ENCODE results near the gene ARID5B. TPM values are rescaled to one million over a fixed set of nuclear protein-coding genes. Genes with fewer than 3 reads are reported as not detected.

Gene ARID5B
- polyA plus RNA-seq, 6 donors from 2014 or later: 68.6 to 165 (median 122) TPM

DNA sequence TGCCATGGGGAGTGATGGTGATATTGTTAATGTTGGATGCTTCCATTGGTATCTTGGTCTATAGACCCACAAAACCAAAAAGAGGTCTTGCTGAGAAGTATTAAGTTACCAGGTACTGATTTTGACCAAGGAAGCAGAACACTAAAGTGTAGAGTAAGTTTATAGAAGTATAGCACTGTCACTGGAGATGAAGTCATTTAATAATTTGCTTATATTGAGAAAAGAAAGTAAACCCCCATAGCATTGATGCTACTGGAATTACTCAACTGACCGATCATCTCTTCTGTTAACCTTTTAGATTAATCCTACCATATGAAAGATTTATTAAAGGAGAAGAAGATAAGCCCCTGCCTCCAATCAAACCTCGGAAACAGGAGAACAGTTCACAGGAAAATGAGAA, 183.9 kb downstream of the ARID5B start:
- H3K36me3 Mint-ChIP-seq: peaks cover 37 to 42% of the 10 kb centered on the region in 2 donors
- no peak overlapping the region for H3K4me3 Mint-ChIP-seq
- peak overlapping the region in 5 of 6 donors; percentile 2 to 97 (median 47) for H3K27ac Mint-ChIP-seq
- peaks cover 56 to 86% (median 73%) of the 10 kb centered on the region in 3 donors for H3K4me1 Mint-ChIP-seq
- no peaks in the 10 kb centered on the region for H3K9me3 Mint-ChIP-seq
- no peak for DNase-seq
- ATAC-seq (ENCODE audit: low read depth in 2 of 2): no peak
- no peaks in the 10 kb centered on the region for H3K27me3 Mint-ChIP-seq

GRCh38 chr10:62085821-62086220, 184.3 kb downstream of the ARID5B start:
- H3K27me3 Mint-ChIP-seq: no peaks in the 10 kb centered on the region
- peaks cover 40 to 47% of the 10 kb centered on the region in 2 donors for H3K36me3 Mint-ChIP-seq
- H3K9me3 Mint-ChIP-seq: no peaks in the 10 kb centered on the region
- ATAC-seq (ENCODE audit: low read depth in 2 of 2): no peak
- DNase-seq: no peak
- peak overlapping the region in 4 of 6 donors; percentile 44 to 97 (median 75) for H3K27ac Mint-ChIP-seq
- peaks cover 54 to 82% (median 69%) of the 10 kb centered on the region in 3 donors for H3K4me1 Mint-ChIP-seq
- H3K4me3 Mint-ChIP-seq: no peak overlapping the region

DNA sequence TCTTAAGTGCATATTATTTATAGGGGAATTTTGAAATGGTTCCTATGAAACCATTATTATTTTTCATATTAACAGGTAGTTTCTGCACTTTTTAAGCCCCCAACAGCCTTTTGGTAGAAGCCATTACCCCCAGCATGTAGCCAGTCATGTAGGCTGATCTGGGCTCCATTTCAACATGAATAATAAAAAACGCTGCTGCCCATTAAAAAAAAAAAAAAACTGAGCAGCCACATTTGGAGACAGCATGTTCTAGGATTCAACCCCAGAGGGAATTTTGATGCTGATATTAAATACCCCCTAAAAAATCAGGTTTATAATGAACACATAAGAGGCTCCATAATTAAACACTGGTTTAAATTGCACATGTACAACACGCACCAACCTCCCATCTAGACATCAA, 185.8 kb downstream of the ARID5B start:
- H3K4me1 Mint-ChIP-seq: peaks cover 42 to 67% (median 67%) of the 10 kb centered on the region in 3 donors
- H3K27me3 Mint-ChIP-seq: no peaks in the 10 kb centered on the region
- peak overlapping the region in 3 of 6 donors; percentile 41 to 72 (median 61) for H3K27ac Mint-ChIP-seq
- ATAC-seq (ENCODE audit: low read depth in 2 of 2) (no peak), DNase-seq (no peak)
- peak overlapping the region in 3 of 8 donors; percentile 9 to 42 (median 28) for H3K4me3 Mint-ChIP-seq
- no peaks in the 10 kb centered on the region for H3K9me3 Mint-ChIP-seq
- H3K36me3 Mint-ChIP-seq: peaks cover 55 to 60% of the 10 kb centered on the region in 2 donors

GRCh38 chr10:62088786-62089185, 187.3 kb downstream of the ARID5B start:
- Mint-ChIP-seq H3K36me3 (peaks cover 69 to 71% of the 10 kb centered on the region in 2 donors), H3K27me3 (no peaks in the 10 kb centered on the region), H3K9me3 (no peaks in the 10 kb centered on the region), H3K4me1 (peaks cover 40 to 61% (median 57%) of the 10 kb centered on the region in 3 donors), H3K27ac (peak overlapping the region in 3 of 6 donors; percentile 43 to 78 (median 67)), H3K4me3 (peak overlapping the region in 1 of 8 donors; percentile 4)
- DNase-seq: no peak
- no peak for ATAC-seq (ENCODE audit: low read depth in 2 of 2)

DNA sequence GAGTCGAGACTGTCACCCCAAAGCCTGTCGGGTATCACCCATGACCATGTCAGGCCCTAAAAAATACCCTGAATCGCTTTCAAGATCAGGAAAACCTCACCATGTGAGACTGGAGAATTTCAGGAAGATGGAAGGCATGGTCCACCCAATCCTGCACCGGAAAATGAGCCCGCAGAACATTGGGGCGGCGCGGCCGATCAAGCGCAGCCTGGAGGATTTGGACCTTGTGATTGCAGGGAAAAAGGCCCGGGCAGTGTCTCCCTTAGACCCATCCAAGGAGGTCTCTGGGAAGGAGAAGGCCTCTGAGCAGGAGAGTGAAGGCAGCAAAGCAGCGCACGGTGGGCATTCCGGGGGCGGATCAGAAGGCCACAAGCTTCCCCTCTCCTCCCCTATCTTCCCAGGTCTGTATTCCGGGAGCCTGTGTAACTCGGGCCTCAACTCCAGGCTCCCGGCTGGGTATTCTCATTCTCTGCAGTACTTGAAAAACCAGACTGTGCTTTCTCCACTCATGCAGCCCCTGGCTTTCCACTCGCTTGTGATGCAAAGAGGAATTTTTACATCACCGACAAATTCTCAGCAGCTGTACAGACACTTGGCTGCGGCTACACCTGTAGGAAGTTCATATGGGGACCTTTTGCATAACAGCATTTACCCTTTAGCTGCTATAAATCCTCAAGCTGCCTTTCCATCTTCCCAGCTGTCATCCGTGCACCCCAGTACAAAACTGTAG, 191.0 kb downstream of the ARID5B start:
- peaks cover 72 to 82% of the 10 kb centered on the region in 2 donors for H3K36me3 Mint-ChIP-seq
- no peak for ATAC-seq (ENCODE audit: low read depth in 2 of 2)
- H3K4me1 Mint-ChIP-seq: peaks cover 31 to 64% (median 32%) of the 10 kb centered on the region in 3 donors
- peaks cover 0 to 1% (median 0%) of the 10 kb centered on the region in 7 donors for H3K9me3 Mint-ChIP-seq
- H3K27ac Mint-ChIP-seq: peak overlapping the region in 3 of 6 donors; percentile 80 to 86 (median 83)
- DNase-seq: no peak
- H3K27me3 Mint-ChIP-seq: no peaks in the 10 kb centered on the region
- peak overlapping the region in 1 of 8 donors; percentile 15 for H3K4me3 Mint-ChIP-seq

GRCh38 chr10:62093863-62094291, 192.4 kb downstream of the ARID5B start:
- ATAC-seq (ENCODE audit: low read depth in 2 of 2) (no peak), DNase-seq (no peak)
- Mint-ChIP-seq H3K27me3 (no peaks in the 10 kb centered on the region), H3K4me3 (no peak overlapping the region), H3K4me1 (peaks cover 31 to 64% (median 37%) of the 10 kb centered on the region in 3 donors), H3K27ac (peak overlapping the region in 2 of 6 donors; percentile 80 to 87), H3K36me3 (peaks cover 69 to 72% of the 10 kb centered on the region in 2 donors), H3K9me3 (peaks cover 0 to 5% (median 3%) of the 10 kb centered on the region in 7 donors)

DNA sequence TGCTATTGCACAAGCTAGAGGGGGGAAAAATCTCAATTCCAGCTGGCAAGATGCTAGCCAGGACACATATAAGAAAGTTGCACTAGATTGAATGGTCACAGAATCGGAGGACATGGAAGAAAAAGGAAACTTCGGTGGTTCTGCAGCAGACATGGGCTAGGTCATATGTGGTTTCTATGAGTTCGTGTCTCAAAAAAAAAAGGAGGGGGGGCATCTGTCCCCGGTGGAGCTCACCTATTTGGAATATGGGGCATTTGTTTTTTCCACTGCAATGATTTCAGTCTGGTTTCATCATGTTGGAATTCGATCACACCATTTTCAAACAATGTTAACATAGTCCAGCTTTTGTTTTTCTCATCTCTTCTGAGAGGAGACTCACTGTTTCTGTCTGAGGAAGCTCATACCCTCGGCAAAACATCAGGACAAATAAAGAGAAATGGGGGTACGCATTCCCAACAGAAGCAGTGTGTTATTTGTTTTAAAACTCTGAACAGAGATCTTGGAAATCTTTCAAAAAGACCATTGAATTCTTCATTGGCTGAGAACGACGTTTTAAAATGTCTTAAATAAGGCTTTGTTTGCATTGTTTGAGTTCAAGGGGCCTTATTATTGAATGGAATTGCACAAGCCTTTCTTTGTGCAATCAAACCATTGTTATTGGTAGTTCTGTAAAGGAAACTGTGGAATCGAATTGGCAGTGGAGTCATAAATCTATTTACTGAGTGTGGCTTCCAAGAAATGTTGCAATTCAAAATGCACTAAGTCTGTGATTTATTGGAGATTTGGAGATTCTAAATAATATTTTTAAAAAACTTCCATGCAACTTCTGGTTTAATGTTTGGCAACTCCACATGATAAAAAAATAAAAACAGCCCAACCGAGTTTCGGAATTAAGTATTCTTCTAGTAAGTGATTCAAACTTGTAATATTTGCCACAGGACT, 194.0 kb downstream of the ARID5B start:
- Mint-ChIP-seq H3K36me3 (peaks cover 57 to 59% of the 10 kb centered on the region in 2 donors), H3K27ac (peak overlapping the region in 3 of 6 donors; percentile 44 to 80 (median 67)), H3K4me1 (peaks cover 30 to 63% (median 31%) of the 10 kb centered on the region in 3 donors), H3K9me3 (peaks cover 0 to 5% (median 3%) of the 10 kb centered on the region in 7 donors), H3K27me3 (no peaks in the 10 kb centered on the region), H3K4me3 (no peak overlapping the region)
- DNase-seq (no peak), ATAC-seq (ENCODE audit: low read depth in 2 of 2) (no peak)

GRCh38 chr10:62096256-62096933, 194.9 kb downstream of the ARID5B start:
- Mint-ChIP-seq H3K27ac (peak overlapping the region in 2 of 6 donors; percentile 2 to 30), H3K9me3 (peaks cover 0 to 5% (median 3%) of the 10 kb centered on the region in 7 donors), H3K4me3 (no peak overlapping the region), H3K27me3 (no peaks in the 10 kb centered on the region), H3K4me1 (peaks cover 31 to 61% (median 34%) of the 10 kb centered on the region in 3 donors), H3K36me3 (peaks cover 48 to 50% of the 10 kb centered on the region in 2 donors)
- ATAC-seq (ENCODE audit: low read depth in 2 of 2) (no peak), DNase-seq (no peak)

DNA sequence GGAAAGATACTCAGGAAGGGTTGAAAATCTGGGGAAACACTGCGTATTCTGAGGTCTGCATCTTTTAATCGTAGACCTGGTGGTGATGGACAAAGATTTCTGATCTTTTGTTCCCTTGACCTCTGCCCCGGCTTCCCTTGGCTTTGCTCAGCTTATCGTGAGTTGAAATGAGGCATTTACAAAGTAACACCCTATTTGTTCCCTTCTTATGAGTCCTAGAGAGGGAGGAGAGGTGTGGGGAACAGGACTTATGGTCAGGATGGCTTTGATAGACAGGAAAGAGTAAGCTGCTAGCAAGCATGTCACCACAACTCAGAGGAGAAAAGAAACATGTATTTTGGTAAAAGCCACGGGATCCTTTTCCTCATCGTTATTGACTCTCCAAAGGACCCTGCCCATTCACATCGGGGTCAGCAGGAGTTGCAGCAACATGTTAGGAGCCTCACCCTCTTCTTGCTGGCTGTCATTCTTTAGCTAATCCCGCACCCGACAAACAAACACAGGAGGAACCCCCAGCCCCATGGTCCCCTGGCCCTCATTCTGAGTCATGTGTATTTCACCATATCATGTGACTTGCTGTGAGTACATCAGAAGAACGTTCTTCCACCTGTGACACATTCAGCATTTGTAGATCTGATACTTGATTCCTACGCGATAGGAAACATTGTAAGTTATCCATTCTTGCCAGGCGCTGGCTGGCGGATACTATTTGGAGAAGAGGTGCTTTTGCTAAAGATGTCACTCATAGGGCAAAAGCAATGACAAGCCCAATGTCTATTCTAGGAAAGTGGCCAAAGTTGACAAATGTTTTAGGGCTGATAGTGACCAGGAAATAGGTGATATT, 197.0 kb downstream of the ARID5B start:
- ATAC-seq (ENCODE audit: low read depth in 2 of 2) (no peak), DNase-seq (no peak)
- H3K27ac Mint-ChIP-seq: peak overlapping the region; percentile 71 to 96 (median 80)
- H3K4me3 Mint-ChIP-seq: peak overlapping the region in 4 of 8 donors; percentile 9 to 54 (median 33)
- peaks cover 39 to 62% (median 44%) of the 10 kb centered on the region in 3 donors for H3K4me1 Mint-ChIP-seq
- peaks cover 0 to 5% (median 4%) of the 10 kb centered on the region in 7 donors for H3K9me3 Mint-ChIP-seq
- H3K27me3 Mint-ChIP-seq: no peaks in the 10 kb centered on the region
- H3K36me3 Mint-ChIP-seq: peaks cover 27 to 33% of the 10 kb centered on the region in 2 donors

DNA sequence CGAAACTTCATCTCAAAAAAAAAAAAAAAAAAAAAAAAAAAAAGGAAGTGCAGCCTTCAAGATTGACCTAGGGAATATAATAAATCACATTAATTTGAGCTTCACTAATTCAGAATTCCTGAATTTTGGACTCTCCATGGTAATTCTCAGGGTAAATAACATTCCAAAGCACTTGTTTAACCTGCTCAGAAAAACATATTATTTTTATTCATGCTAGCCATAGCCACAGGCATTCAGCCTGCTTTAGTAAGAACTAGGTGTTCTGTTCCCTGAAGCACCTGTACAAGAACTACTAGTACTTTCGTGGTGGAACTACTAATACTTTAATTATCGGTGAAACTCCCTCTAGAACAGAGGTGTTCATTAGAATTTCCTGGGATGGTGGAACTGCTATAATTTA, 197.8 kb downstream of the ARID5B start:
- Mint-ChIP-seq H3K4me3 (peak overlapping the region in 1 of 8 donors; percentile 40), H3K27me3 (no peaks in the 10 kb centered on the region), H3K27ac (peak overlapping the region in 2 of 6 donors; percentile 63 to 81), H3K36me3 (peaks cover 19 to 25% of the 10 kb centered on the region in 2 donors), H3K4me1 (peaks cover 44 to 62% (median 52%) of the 10 kb centered on the region in 3 donors), H3K9me3 (peaks cover 0 to 5% (median 4%) of the 10 kb centered on the region in 7 donors)
- ATAC-seq (ENCODE audit: low read depth in 2 of 2): no peak
- no peak for DNase-seq

- no peaks in the 10 kb centered on the region for H3K36me3 Mint-ChIP-seq
- no peaks in the 10 kb centered on the region for H3K27me3 Mint-ChIP-seq
- peak overlapping the region in 4 of 6 donors; percentile 38 to 84 (median 58) for H3K27ac Mint-ChIP-seq
- H3K9me3 Mint-ChIP-seq: peaks cover 0 to 2% (median 0%) of the 10 kb centered on the region in 7 donors
- peak overlapping the region in 2 of 8 donors; percentile 6 to 37 for H3K4me3 Mint-ChIP-seq
- no peak for DNase-seq
- ATAC-seq (ENCODE audit: low read depth in 2 of 2): no peak
- H3K4me1 Mint-ChIP-seq: peaks cover 46 to 76% (median 54%) of the 10 kb centered on the region in 3 donors
Observed at GRCh38 chr10:62103857-62104256, 202.4 kb downstream of the ARID5B start.
